GM12873 (cell line): ENCODE results near the gene RYR2.

Experiments
- CTCF ChIP-seq: IDR thresholded peaks from 2 replicates; pipeline ENCODE4 v1.5.1; 2012; ENCODE audit warnings: low read depth, mild to moderate bottlenecking, moderate library complexity, low read length, control low read depth; ENCODE audit not compliant: insufficient read depth; ENCODE audit errors: missing control alignments

The RYR2 gene

GRCh38 chr1:237873487-237874211, 831.7 kb downstream of the RYR2 start:
- TF ChIP-seq CTCF, result no peak

GRCh38 chr1:237875291-237875690, 833.3 kb downstream of the RYR2 start:
- no peak for TF ChIP-seq CTCF

GRCh38 chr1:237877631-237878030, 835.6 kb downstream of the RYR2 start:
- TF ChIP-seq CTCF, result no peak

GRCh38 chr1:237878406-237878805, 836.4 kb downstream of the RYR2 start:
- no peak for TF ChIP-seq CTCF

- no peak for TF ChIP-seq CTCF
These were observed 837.2 kb downstream of the RYR2 start for GRCh38 chr1:237879195-237879594.
